Measurements from ENCODE around the gene GMPS. TPM values are rescaled to one million over a fixed set of nuclear protein-coding genes. Genes with fewer than 3 reads are reported as not detected.

GMPS gene
- polyA plus RNA-seq, 3 donors: 14.3 to 43.4 (median 27.4) TPM

GRCh38 chr3:155852341-155852740 is 18.1 kb upstream of the GMPS start:
- peaks cover 53% of the 10 kb centered on the region for H3K4me1 Mint-ChIP-seq
- H2AFZ ChIP-seq (ENCODE audit: insufficient read depth, low read depth, low read length, poor library complexity, severe bottlenecking): peak overlapping the region; percentile 82
- WGBS (ENCODE audit: insufficient coverage): 14% methylated on average over 1 of the region's 2 CpGs
- TF ChIP-seq CTCF (IDR thresholded peaks at IDR 0.05): no peak
- intact Hi-C loops (cut with micrococcal nuclease): no loop called here
- H4K20me1 ChIP-seq (ENCODE audit: insufficient read depth, low read length): peaks cover 40% of the 10 kb centered on the region
- H3K9me3 Mint-ChIP-seq: peaks cover 0 to 4% (median 0%) of the 10 kb centered on the region in 7 donors
- H3K4me3 Mint-ChIP-seq: peak overlapping the region; percentile 98 to 99
- H3K27ac Mint-ChIP-seq: peak overlapping the region in 5 of 7 donors; percentile 3 to 100 (median 54)
- no peaks in the 10 kb centered on the region for H3K27me3 Mint-ChIP-seq (ENCODE audit: low read depth in 3 of 3)
- no peaks in the 10 kb centered on the region for H3K9me3 ChIP-seq (replicated peaks in 1 of 2; ENCODE audit: control insufficient read depth in 1 of 2, insufficient read depth in 1 of 2, low read length in 2 of 2)
- peaks cover 37 to 42% of the 10 kb centered on the region in 2 donors for H3K4me1 ChIP-seq (ENCODE audit: control insufficient read depth in 1 of 2, insufficient read depth in 2 of 2, low read length in 2 of 2)
- no peaks in the 10 kb centered on the region for H3K27me3 ChIP-seq (ENCODE audit: control insufficient read depth in 2 of 2, insufficient read depth in 2 of 2, low read length in 2 of 2)
- H3K9ac ChIP-seq (ENCODE audit: insufficient read depth, low read length, poor library complexity, severe bottlenecking): peak overlapping the region; percentile 94
- H3K27ac ChIP-seq (ENCODE audit: low read depth in 1 of 2, low read length in 2 of 2): peak overlapping the region in 1 of 2 donors; percentile 98
- peaks cover 6 to 20% of the 10 kb centered on the region in 2 donors for H3K36me3 Mint-ChIP-seq
- H3K4me2 ChIP-seq (replicated peaks; ENCODE audit: extremely low read depth, low read length, poor library complexity, severe bottlenecking): peak overlapping the region; percentile 94
- peaks cover 63% of the 10 kb centered on the region for H3K79me2 ChIP-seq (ENCODE audit: insufficient read depth, low read length)
- peak in 1 of 3 donors; percentile 12 for DNase-seq
- H3K36me3 ChIP-seq (replicated peaks in 1 of 2; ENCODE audit: control insufficient read depth in 1 of 2, insufficient read depth in 2 of 2, low read length in 2 of 2): peaks cover 0 to 6% of the 10 kb centered on the region in 2 donors
- H3K4me3 ChIP-seq (replicated peaks in 1 of 3; ENCODE audit: low read depth in 2 of 3, low read length in 3 of 3): peak overlapping the region; percentile 17 to 94 (median 66)

GRCh38 chr3:155853214-155854140 is 17.0 kb upstream of the GMPS start:
- Mint-ChIP-seq H3K27ac (peak overlapping the region; percentile 99 to 100 (median 100)), H3K4me1 (peaks cover 45% of the 10 kb centered on the region), H3K36me3 (peaks cover 2 to 14% of the 10 kb centered on the region in 2 donors), H3K4me3 (peak overlapping the region; percentile 98 to 99), H3K9me3 (peaks cover 0 to 4% (median 0%) of the 10 kb centered on the region in 7 donors), H3K27me3 (ENCODE audit: low read depth in 3 of 3) (peaks cover 0 to 2% (median 1%) of the 10 kb centered on the region in 3 donors)
- H4K20me1 ChIP-seq (ENCODE audit: insufficient read depth, low read length): peaks cover 32% of the 10 kb centered on the region
- peak overlapping the region; percentile 97 to 98 for H3K27ac ChIP-seq (ENCODE audit: low read depth in 1 of 2, low read length in 2 of 2)
- intact Hi-C loops (cut with micrococcal nuclease): loop anchor here in 1 of 2 donors (2.0 kb wide), 1 partner anchor 17 kb away; the partner anchor contains the start of gene GMPS
- DNase-seq: peak in 1 of 3 donors; percentile 33
- peak overlapping the region; percentile 82 for H2AFZ ChIP-seq (ENCODE audit: insufficient read depth, low read depth, low read length, poor library complexity, severe bottlenecking)
- 2% methylated on average over 44 of the region's 45 CpGs for WGBS (ENCODE audit: insufficient coverage)
- H3K36me3 ChIP-seq (replicated peaks in 1 of 2; ENCODE audit: control insufficient read depth in 1 of 2, insufficient read depth in 2 of 2, low read length in 2 of 2): no peaks in the 10 kb centered on the region
- no peaks in the 10 kb centered on the region for H3K9me3 ChIP-seq (replicated peaks in 1 of 2; ENCODE audit: control insufficient read depth in 1 of 2, insufficient read depth in 1 of 2, low read length in 2 of 2)
- peaks cover 37 to 42% of the 10 kb centered on the region in 2 donors for H3K4me1 ChIP-seq (ENCODE audit: control insufficient read depth in 1 of 2, insufficient read depth in 2 of 2, low read length in 2 of 2)
- peak overlapping the region; percentile 94 for H3K9ac ChIP-seq (ENCODE audit: insufficient read depth, low read length, poor library complexity, severe bottlenecking)
- H3K27me3 ChIP-seq (ENCODE audit: control insufficient read depth in 2 of 2, insufficient read depth in 2 of 2, low read length in 2 of 2): no peaks in the 10 kb centered on the region
- peak overlapping the region; percentile 94 for H3K4me2 ChIP-seq (replicated peaks; ENCODE audit: extremely low read depth, low read length, poor library complexity, severe bottlenecking)
- TF ChIP-seq CTCF (IDR thresholded peaks at IDR 0.05): no peak
- H3K79me2 ChIP-seq (ENCODE audit: insufficient read depth, low read length): peaks cover 54% of the 10 kb centered on the region
- H3K4me3 ChIP-seq (replicated peaks in 1 of 3; ENCODE audit: low read depth in 2 of 3, low read length in 3 of 3): peak overlapping the region; percentile 66 to 94 (median 66)

Data from CD14-positive monocyte (primary cell).